GM18907 (cell line): Measurements from ENCODE around the gene AP2A2.
"Not testable (repeated sequence)": the region's sequence is repeated elsewhere in the genome, so short reads cannot be mapped to it uniquely, and the experiment has no call there.

Experiments used
- ATAC-seq: cut with Tn5 transposase; IDR thresholded peaks from one replicate; pipeline ENCODE4 v1.9.1; 2021; ENCODE audit warnings: mild to moderate bottlenecking, moderate library complexity; ENCODE audit not compliant: unreplicated experiment

AP2A2 gene

GRCh38 chr11:953512-953911 lies 27.8 kb downstream of the AP2A2 start:
- no peak for ATAC-seq

- ATAC-seq, result no peak
Measured at GRCh38 chr11:954392-955153, 28.9 kb downstream of the AP2A2 start.

GRCh38 chr11:955154-956063 lies 29.7 kb downstream of the AP2A2 start:
- no peak for ATAC-seq

- no peak for ATAC-seq
Measured at GRCh38 chr11:957212-957920, 31.7 kb downstream of the AP2A2 start.

- no peak for ATAC-seq
Measured at GRCh38 chr11:958101-958500, 32.4 kb downstream of the AP2A2 start.

GRCh38 chr11:959027-959426 lies 33.4 kb downstream of the AP2A2 start:
- ATAC-seq, result no peak

GRCh38 chr11:959608-960007 lies 33.9 kb downstream of the AP2A2 start:
- ATAC-seq, result no peak

GRCh38 chr11:961310-961920 lies 35.7 kb downstream of the AP2A2 start:
- not testable (repeated sequence) for ATAC-seq

GRCh38 chr11:961921-962320 lies 36.3 kb downstream of the AP2A2 start:
- no peak for ATAC-seq

- ATAC-seq, result no peak
Measured at GRCh38 chr11:962688-963087, 37.0 kb downstream of the AP2A2 start.

- ATAC-seq, result no peak
Measured at GRCh38 chr11:963852-964251, 38.2 kb downstream of the AP2A2 start.

- no peak for ATAC-seq
Measured at GRCh38 chr11:965206-965775, 39.6 kb downstream of the AP2A2 start.

GRCh38 chr11:967995-968751 lies 42.5 kb downstream of the AP2A2 start:
- ATAC-seq, result no peak

- no peak for ATAC-seq
Measured at GRCh38 chr11:968822-969221, 43.2 kb downstream of the AP2A2 start.

GRCh38 chr11:969651-970205 lies 44.1 kb downstream of the AP2A2 start:
- ATAC-seq, result no peak

GRCh38 chr11:970319-970871 lies 44.7 kb downstream of the AP2A2 start:
- no peak for ATAC-seq

- ATAC-seq, result no peak
Measured at GRCh38 chr11:971092-971690, 45.5 kb downstream of the AP2A2 start.

- no peak for ATAC-seq
Measured at GRCh38 chr11:971731-972365, 46.2 kb downstream of the AP2A2 start.
